GM19324 (cell line): ENCODE data around the gene SLC39A11.
"Not testable (repeated sequence)": the region's sequence is repeated elsewhere in the genome, so short reads cannot be mapped to it uniquely, and the experiment has no call there.

ENCODE experiments used
- ATAC-seq: cut with Tn5 transposase; IDR thresholded peaks from one replicate; pipeline ENCODE4 v1.9.1; 2021; ENCODE audit warnings: mild to moderate bottlenecking, moderate library complexity; ENCODE audit not compliant: unreplicated experiment, low FRiP score

SLC39A11 gene

GRCh38 chr17:72928454-72929136 is 163.9 kb downstream of the SLC39A11 start:
- no peak for ATAC-seq

GRCh38 chr17:72927760-72928159 is 164.7 kb downstream of the SLC39A11 start:
- no peak for ATAC-seq

GRCh38 chr17:72927146-72927545 is 165.3 kb downstream of the SLC39A11 start:
- ATAC-seq = no peak

- no peak for ATAC-seq
Observed at GRCh38 chr17:72926171-72926570, 166.3 kb downstream of the SLC39A11 start.

GRCh38 chr17:72924196-72924595 is 168.3 kb downstream of the SLC39A11 start:
- ATAC-seq = no peak

- ATAC-seq = no peak
Observed at GRCh38 chr17:72922219-72922618, 170.3 kb downstream of the SLC39A11 start.

GRCh38 chr17:72921347-72922054 is 171.0 kb downstream of the SLC39A11 start:
- no peak for ATAC-seq

- no peak for ATAC-seq
Observed at GRCh38 chr17:72920513-72920912, 172.0 kb downstream of the SLC39A11 start.

- no peak for ATAC-seq
Observed at GRCh38 chr17:72916991-72917390, 175.5 kb downstream of the SLC39A11 start.

GRCh38 chr17:72915625-72916081 is 176.8 kb downstream of the SLC39A11 start:
- no peak for ATAC-seq

GRCh38 chr17:72913142-72913682 is 179.3 kb downstream of the SLC39A11 start:
- no peak for ATAC-seq

GRCh38 chr17:72906306-72906705 is 186.2 kb downstream of the SLC39A11 start:
- ATAC-seq = no peak

GRCh38 chr17:72903522-72903921 is 189.0 kb downstream of the SLC39A11 start:
- ATAC-seq = no peak

GRCh38 chr17:72901657-72902056 is 190.8 kb downstream of the SLC39A11 start:
- ATAC-seq = no peak

- ATAC-seq = no peak
Observed at GRCh38 chr17:72901083-72901482, 191.4 kb downstream of the SLC39A11 start.

GRCh38 chr17:72900654-72900971 is 191.9 kb downstream of the SLC39A11 start:
- no peak for ATAC-seq

GRCh38 chr17:72898725-72899124 is 193.8 kb downstream of the SLC39A11 start:
- no peak for ATAC-seq

- not testable (repeated sequence) for ATAC-seq
Observed at GRCh38 chr17:72896288-72896687, 196.2 kb downstream of the SLC39A11 start.

GRCh38 chr17:72891627-72892026 is 200.9 kb downstream of the SLC39A11 start:
- no peak for ATAC-seq

GRCh38 chr17:72890711-72891110 is 201.8 kb downstream of the SLC39A11 start:
- ATAC-seq = no peak

- ATAC-seq = no peak
Observed at GRCh38 chr17:72887917-72888316, 204.6 kb downstream of the SLC39A11 start.

- ATAC-seq = no peak
Observed at GRCh38 chr17:72887322-72887721, 205.2 kb downstream of the SLC39A11 start.
